Fibroblast of skin of right quadriceps (primary cell): ENCODE results near the gene TMCO5A.
A peak's percentile ranks its signal among the peaks of the same experiment; 100 is the strongest.
"Not testable (repeated sequence)": the region's sequence is repeated elsewhere in the genome, so short reads cannot be mapped to it uniquely, and the experiment has no call there.

Source experiments
- DNase-seq: peaks from one replicate; pipeline ENCODE4 v3.0.0-alpha.2; 2013

The TMCO5A gene

DNA sequence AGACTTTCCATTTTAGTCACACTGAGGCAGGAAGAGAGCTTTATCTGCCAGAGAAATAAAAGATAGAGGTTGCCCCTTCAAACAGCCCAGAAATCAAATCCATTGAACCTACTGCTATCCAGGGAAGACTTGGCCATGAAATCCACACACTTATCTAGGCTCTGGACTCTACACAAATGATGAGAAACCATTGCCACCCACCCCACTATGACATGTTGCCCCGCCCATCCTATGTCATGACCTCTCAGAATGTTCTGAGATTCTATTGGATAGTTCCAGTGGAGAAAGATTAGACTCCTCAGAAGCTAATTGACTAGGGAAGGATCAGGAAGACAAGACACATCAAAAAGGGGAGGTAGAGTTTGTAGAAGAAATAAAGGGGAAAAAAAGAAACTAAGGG lies at the start of gene TMCO5A:
TSS of gene TMCO5A (plus strand) at position 301 of the 400 bp plus-strand sequence. CDS start 1,684 bp downstream, outside the sequence.
- no peak for DNase-seq

DNA sequence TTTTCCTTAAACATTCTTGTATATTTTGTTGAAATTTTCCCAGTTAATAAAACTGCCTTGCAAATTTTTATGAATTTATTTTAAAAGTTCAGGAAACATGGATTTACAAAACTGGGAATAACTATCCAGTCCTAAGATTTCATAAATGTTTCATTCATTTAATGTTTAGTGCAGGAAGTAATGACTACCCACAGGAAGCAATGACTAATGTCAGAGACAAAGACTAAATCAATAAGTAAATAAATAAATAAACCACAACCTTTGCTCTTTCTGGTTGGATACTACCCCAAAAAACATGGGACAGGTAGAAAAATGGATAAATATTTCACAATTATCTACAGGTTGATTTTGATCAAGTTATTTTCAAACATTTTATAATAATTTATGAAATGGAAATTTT lies 48.8 kb upstream of the TMCO5A start:
- no peak for DNase-seq

DNA sequence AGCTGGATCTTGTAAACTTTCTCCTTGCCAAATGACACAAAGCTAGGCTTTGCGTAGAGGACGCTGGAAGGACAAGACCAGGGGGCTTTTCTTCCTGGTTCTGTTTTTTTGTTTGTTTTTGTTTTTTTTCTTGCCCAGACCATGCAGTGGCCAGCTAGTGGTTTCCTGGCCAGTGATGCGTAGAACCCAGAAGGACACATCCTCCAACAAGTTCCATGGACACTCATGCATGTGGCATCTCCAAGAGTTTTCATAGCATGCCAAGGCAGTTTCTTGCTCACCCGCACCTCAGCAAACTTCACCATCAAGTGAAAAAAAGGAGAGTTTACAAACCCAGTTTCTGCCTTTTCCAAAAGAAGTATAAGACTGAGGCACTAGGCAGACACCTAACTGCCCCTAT lies 46.1 kb upstream of the TMCO5A start:
- DNase-seq, result no peak

DNA sequence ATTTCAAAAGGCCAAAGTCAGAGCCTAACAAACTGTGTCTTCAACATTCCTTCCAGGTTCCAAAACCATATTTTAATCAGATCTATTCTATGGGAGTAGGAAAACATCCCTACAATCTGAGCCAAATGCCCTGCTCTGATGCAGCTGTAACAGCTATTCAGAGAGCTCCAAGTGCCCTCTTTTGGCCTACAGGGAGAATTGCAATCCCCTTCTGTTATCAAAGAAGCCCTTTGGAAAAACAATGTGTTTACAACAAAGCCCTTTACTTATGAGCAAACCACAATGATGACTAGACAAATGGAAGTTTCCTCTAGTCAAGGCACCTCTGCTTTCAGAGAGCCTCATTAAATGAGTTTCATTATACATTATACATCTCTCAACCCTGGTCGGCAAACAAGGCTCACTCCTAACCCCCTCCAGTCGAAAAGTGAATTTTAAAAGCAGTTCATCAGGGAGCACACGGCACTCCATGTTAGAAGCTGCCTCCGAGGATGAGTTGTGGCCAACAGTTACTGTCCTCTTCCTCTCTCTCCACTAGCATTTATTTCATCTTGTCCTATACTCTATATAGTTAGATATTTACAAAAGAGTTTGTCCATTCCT lies 42.6 kb upstream of the TMCO5A start:
- peak; percentile 67 for DNase-seq

DNA sequence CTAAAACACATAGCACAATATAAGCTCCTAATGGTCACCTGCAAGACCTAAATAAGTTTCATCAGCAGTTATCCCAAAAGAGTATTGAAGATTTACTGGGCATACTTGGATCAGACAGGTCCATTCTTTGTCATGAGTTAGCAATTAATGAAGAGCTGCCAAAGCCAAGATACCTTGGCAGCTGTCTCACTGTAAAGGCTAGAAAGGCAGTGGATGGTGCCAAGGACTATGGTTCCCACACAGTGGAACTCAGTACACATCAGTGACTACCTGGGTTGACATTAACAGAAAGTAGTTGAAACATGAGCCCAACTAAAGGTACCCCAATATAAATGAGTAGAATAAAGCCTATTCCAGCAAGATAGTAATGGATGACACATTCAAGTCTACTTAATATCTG lies 41.1 kb upstream of the TMCO5A start:
- no peak for DNase-seq

DNA sequence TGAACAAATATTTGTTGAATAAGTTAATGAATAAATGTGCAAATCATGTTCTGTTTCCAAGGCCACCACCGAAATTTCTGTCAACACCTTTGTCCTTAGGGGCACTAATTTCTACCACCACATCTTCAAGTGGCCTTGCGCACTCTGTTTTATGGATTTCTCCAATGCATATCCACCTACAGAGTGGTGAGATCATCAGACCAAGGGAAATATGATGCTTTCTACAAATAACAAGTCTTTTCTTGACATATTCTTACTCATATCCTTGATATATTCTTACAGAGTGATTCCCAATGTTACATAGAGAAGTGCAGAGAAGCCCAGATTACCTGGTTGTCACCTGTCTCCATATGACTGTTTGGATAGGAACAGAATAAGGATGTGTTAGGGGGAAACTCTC lies 36.1 kb upstream of the TMCO5A start:
- DNase-seq, result no peak

DNA sequence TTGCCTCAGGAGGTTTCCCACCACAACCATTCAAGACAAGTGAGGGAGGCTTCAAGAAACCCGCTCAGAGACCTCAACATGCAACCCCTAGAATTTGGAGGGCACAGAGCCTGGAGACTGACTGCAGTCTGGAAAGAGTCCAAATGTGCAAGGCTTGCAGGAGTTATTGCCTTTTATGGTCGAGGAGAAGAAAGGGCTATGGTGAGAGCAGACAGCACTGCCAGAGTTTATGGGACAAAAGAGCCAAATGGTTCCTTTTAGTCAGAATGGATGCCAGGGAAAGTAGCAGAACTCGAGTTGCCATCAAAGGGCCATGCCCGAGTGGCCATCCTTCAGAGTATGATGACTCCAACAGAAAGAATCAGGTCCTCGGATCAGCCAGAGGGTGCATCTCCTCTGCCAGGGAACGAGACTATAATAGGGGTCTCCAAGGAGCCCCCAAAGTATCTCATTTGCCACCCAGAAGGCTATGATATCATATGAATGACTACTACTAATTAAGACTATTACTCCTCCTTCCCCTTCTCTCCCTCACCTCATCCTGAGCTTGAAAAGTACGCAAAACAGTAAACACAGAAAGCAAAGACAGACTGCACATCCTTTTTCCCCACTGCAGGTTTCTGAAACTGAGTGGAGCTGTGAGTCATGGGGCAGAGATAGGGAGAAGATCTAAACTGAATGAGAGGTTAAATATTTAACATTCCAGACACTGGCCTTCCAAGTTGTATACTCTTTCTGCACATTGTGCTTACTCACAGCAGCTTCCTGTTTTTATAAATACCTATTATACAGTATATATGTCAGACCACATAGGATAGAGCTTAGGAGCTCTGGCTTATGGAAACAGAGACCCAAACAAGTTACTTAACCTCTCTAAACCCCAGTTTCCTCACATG lies 33.9 kb upstream of the TMCO5A start:
- DNase-seq, result peak; percentile 85

DNA sequence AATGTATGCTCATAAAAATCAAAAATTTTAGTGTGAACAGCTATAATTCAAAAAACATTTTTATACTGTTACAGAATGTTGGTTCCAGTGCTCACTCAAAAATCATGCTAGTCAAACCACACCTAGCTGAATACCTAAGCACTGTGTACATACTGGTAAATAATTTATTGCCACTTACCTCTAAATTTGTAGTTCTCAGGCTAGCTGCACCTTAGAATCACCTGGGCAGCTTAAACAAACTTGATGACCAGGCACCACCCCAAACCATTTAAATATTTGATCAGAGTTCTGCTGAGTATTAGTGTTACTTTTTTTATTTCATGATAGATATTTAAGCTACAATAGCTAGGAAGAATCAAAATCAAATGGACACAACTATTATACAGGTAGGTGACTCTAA lies 32.3 kb upstream of the TMCO5A start:
- DNase-seq, result no peak

DNA sequence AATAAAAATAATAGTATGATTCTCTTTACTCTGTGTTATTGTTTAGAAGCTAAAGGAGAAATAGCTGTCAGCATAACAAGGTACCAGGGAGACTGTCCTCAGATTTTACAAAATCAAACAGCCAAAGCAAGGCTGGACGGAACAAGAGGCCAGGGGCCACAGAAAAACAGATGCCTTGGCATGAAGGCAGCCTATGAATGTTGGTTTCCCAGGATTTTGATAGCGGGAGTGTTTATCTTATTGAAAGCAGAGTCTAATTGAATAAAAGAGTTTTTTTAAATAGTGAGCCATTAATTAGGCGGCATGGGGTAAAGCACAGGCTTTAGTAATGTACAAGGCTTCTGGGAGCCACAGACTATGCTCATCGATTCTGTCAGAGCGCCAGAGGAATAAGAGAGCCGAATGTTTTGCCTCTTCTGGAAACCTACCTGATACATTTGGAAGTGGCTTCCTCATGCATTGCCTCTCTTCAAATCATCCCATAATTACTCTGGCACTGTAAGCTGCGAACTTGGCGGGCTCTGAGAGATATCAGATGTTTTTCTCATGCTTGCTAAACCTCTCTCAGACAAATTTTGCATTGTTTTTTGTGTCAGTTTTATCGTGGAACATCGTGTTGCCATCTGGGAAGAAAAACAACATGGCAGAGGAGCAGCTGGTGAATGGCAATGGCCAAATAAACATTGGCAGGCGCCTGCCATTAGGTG lies 30.4 kb upstream of the TMCO5A start:
- no peak for DNase-seq

DNA sequence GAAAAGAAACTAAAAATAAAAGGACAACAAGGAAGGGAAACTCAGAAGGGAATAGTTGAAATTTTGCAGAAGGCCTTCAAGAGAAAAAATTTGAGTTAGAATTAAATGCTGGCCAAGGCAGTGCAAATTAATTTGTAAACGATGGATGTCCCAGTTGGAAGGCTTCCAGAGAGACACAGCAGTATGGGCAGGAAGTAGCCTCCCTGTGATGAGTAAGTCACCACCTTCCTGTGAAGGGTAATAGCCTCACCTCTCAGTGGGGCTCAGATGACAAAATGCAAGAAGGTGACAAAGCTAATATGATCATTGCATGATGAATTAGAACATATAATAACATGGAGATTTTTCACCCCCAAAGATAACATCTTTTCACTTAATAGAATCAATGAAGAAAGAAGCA lies 27.3 kb upstream of the TMCO5A start:
- peak; percentile 51 for DNase-seq

DNA sequence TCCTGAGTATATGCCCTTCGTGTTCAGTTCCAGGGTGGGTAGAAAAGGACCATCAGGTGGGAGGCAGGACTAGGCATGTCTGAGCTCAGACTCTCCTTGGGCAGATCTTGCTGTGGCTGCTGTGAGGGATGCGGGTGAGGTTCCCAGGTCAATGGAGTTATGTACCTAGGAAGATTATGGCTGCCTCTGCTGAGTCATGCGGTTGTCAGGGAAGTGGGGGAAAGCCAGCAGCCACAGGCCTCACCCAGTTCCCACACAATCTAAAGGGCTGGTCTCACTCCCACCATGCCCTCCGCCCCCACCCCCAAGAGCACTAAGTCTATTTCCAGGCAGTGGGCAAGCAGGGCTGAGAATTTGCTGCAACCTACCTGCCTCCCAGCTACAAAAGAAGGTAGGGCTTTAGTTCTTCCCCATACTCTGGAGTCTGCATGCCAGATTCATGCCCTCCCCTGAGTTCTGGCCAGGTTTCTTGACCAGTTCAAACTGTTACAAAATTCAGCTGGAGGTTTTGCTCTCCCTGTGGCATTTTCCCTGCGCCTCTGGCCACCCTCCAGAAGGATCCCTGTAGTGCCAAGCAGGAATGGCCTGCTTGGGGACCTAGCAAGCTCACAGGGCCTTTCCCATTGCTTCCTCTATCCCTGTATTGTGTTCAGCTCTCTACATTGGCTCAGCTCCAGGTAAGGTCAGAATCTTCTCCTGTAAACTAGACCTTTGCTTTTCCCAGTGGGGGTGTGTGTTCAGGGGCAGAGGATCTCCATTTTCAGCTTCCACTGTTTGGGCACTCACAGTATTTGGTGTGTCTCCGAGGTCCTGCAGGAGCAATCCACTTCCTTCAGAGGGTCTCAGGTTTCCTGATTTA lies 12.7 kb upstream of the TMCO5A start:
- no peak for DNase-seq

DNA sequence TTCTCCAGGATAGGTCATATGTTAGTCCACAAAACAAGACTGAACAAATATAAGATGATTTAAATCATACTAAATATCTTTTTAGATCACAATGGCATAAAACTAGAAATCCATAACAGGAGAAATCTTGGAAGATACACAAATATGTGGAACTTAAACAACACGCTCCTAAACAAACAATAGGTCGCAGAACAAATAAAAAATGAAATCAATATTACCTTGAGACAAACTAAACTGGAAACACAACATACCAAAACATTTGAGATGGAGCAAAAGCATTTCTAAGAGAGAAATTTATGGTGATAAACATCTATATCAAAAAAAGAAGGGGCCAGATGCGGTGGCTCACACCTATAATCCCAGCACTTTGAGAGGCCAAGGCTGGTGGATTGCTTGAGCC lies 8.3 kb upstream of the TMCO5A start:
- DNase-seq, result no peak

DNA sequence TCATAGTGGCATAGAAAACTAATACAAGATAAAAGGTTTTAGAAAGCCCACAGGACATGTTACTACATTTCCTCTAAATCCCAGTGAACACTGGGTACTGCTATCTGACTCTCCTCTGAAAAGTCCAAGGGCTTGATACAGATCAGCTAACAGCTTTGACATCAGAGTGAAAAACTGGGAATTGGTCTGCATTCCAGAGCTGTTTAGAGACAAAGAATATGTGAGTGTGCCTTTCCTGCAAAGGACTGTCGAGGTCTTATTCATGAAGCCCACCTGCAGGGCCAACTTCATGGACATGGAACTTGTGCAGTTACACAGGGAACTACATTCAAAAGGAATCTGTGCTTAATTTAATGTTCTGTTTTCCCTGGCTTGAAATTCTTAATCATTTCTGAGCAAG lies 5.2 kb upstream of the TMCO5A start:
- no peak for DNase-seq

DNA sequence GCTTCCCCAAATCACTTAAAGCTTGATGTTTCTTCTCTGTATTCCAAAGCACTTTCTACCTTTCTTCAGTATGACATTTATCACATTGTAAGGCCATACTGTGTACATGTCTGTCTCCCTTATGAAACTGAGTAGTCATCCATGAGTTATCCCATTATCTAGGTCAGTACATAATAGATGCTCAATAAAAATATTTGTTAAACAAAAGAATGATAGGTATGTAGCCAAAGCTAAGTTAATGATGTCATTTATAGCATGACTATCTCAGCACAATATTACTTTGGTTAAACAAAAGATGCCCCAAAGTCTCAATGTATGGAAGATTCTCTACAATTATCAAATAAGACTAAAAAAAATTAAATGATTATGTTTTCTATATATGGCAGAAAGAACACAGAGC lies 3.1 kb upstream of the TMCO5A start:
- peak; percentile 38 for DNase-seq

DNA sequence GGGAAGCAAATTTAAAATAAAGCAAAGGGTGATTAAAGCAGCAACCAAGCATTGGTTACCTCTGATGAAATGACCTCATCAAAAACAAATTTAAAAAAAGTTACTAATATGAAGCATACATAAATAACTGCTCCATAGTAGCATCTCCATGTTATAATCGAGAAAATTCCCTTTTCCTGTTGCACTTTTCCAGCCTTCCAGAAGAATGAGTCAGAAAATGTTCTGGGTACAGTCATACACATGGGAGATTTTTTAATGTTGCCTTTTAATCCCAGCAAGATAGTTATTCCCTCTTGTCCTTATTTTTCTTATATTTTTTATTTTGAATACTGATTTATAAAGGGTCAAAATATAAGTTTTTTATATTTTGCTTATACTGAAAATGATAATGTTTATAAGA lies 2.6 kb upstream of the TMCO5A start:
- peak; percentile 78 for DNase-seq

DNA sequence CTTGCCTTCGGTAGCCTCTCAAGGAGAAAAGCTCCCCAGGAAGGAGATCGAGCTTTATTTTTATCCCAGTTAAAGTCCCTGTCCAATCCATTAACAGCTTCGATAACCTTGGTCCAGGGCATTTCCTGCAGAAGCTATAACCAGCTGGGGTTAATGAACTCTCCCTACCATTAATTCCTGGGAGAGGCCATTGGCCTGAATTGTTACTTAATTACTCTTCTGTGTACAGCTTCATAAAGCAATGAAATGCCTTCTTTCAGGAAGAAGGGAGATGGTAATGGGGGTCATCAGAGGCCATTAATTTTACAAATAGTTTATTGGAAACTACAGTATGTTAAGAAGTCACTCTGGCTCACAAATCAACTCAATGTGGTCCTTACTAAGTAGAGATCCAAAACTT lies 1.9 kb upstream of the TMCO5A start:
- no peak for DNase-seq

DNA sequence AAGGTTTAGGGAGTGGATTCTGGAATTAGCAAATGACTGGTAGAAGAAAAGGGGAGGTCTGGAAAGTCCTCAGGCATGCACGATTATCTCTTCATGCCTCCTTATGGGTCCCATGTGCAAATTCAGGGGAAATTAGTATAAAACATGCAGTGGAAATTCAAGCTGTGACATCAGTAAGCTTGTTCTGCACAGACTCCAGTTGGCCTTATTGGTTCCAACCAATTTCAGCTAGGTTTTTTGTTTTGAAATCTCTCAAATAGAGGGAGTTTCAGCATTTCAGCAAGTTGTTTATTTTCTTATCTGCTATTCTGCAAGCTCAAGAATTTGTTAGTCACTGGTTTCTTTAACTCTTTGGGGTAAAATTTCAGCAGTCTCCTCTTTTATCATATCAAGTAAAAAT lies 774 bp upstream of the TMCO5A start:
- DNase-seq, result peak; percentile 61

DNA sequence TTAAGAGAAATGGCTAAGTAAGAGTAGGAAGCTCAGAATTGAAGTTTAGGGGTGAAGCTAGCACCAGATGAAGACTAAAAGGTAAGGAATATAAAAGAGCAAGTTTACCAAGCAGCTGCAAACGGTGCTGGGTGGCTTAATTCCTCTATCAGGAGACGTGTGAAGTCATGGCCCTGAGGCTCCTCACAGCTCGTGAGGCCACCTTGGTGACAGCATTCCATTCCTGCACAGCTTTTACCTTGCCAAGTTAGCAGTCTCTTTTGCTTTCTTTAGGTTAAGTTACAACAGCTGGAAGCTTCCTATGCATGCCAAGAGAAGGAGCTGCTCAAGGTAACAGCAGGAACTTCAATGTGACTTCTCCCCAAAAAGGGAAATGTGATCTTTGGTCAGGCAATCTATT lies 6.4 kb downstream of the TMCO5A start:
- DNase-seq, result no peak

DNA sequence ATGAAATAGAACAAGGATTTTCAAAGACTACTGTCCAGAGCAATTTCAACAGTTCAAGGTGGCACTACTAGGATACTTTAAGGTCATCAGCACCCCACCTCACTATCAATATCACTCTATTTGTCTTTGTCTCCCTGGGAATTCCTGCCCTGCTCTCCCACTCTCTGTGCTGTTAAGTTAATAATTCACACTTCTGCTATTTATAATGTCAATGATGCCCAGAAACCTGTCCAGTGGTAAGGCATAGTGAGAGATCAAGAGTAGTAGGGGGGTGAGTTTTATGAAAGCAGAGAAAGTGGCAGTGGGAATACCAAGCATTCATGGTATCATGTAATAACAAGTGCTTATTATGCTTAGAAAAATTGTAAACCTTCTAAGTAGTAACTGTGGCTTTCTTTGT lies 7.3 kb downstream of the TMCO5A start:
- DNase-seq, result no peak

DNA sequence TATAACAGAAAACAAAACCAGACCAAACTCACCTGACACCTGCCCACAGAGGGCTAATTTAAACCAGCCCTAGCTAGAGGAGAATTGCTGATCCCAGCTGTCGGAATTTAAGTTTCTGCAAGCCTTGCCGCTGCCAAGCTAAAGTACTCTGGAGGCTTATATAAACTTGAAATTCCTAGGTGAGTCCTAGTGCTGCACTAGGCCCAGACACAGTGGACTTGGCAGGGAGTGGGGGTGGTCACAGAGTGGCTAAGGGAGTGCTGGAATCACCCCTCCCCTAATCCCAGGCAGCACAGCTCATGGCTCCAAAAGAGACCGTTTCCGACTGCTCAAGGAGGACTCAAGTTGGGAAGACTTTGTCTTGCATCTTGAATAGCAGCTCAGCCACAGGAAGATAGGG lies 17.6 kb downstream of the TMCO5A start:
- no peak for DNase-seq

DNA sequence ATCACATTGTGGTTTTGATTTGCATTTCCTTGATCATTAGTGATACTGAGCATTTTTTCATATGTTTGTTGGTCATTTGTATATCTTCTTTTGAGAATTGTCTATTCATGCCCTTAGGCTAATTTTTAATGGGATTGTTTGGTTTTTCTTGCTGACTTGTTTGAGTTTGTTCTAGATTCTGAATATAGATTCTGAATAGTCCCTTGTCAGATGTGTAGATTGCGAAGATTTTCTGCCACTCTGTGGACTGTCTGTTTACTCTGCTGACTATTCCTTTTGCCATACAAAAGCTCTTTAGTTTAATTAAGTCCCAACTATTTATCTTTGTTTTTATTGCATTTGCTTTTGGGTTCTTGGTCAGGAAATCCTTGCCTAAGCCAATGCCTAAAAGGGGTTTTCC lies 26.3 kb downstream of the TMCO5A start:
- DNase-seq, result not testable (repeated sequence)

DNA sequence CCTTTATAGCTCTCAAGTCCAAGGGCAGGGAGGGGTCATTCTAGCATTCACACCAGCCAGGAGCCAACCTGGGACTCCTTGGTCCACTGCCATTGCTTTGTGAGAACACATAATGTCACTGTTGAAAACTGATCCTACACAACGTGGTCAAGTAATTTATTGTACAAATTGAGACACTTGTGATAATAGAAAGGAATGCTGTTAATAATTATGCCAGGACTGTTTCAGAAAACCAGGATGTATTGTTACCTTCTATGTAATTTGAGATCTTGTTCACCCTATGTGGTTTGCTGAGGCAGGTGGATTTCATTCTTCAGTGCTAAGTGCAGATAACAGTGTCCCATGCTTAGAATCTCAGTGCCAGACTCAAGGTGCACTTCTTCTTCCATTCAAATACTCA lies 33.3 kb downstream of the TMCO5A start:
- no peak for DNase-seq

DNA sequence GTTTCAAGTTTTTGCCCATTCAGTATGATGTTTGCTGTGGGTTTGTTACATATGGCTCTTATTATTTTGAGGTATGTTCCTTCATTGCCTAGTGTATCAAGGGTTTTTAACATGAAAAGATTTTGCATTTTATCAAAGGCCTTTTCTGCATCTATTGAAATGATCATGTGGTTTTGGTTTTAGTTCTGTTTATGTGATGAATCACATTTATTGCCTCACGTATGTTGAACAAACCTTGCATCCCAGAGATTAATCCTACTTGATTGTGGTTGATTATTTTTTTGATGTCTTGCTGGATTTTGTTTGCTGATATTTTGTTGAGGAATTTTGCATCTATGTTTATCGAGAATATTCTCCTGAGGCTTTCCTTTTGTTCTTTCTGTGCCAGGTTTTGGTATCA lies 39.4 kb downstream of the TMCO5A start:
- peak; percentile 32 for DNase-seq
